H9 (cell line): ENCODE results near the gene MAGED4. TPM values are rescaled to one million over a fixed set of nuclear protein-coding genes. Genes with fewer than 3 reads are reported as not detected.

Experiments used
- DNase-seq: peaks from one replicate; pipeline ENCODE4 v3.0.0-alpha.2; 2017
- H2AFZ ChIP-seq: one replicate; pipeline ENCODE4 v1.6.1; 2013; ENCODE audit warnings: mild to moderate bottlenecking, low read length, control low read depth, moderate library complexity
- H2AK5ac ChIP-seq: 2 replicates; pipeline ENCODE4 v1.6.1; 2013; ENCODE audit warnings: low read length, control low read depth, mixed read lengths; ENCODE audit not compliant: insufficient read length
- H2BK120ac ChIP-seq: one replicate; pipeline ENCODE4 v1.6.1; 2013; ENCODE audit warnings: low read depth, mild to moderate bottlenecking, low read length, control low read depth, inconsistent platforms; ENCODE audit not compliant: poor library complexity, severe bottlenecking
- H2BK12ac ChIP-seq: 2 replicates; pipeline ENCODE4 v1.6.1; 2013; ENCODE audit warnings: low read length, control low read depth, mixed read lengths, low read depth; ENCODE audit not compliant: insufficient read length
- H2BK15ac ChIP-seq: 2 replicates; pipeline ENCODE4 v1.6.1; 2013; ENCODE audit warnings: low read depth, low read length, control low read depth
- H2BK20ac ChIP-seq: one replicate; pipeline ENCODE4 v1.6.1; 2013; ENCODE audit warnings: low read depth, mild to moderate bottlenecking, low read length, control low read depth, inconsistent platforms; ENCODE audit not compliant: poor library complexity, severe bottlenecking
- H2BK5ac ChIP-seq: 2 replicates; pipeline ENCODE4 v1.6.1; 2013; ENCODE audit warnings: low read length, control low read depth, mixed read lengths; ENCODE audit not compliant: insufficient read length
- H3K14ac ChIP-seq: 2 replicates; pipeline ENCODE4 v1.6.1; 2013; ENCODE audit warnings: low read length, control low read depth; ENCODE audit not compliant: insufficient read depth
- H3K18ac ChIP-seq: 2 replicates; pipeline ENCODE4 v1.6.1; 2013; ENCODE audit warnings: low read depth, mild to moderate bottlenecking, mixed read lengths, low read length, control low read depth; ENCODE audit not compliant: insufficient read length
- H3K23ac ChIP-seq: 2 replicates; pipeline ENCODE4 v1.6.1; 2013; ENCODE audit warnings: low read length, control low read depth, mixed read lengths, low read depth; ENCODE audit not compliant: insufficient read length
- H3K23me2 ChIP-seq: 2 replicates; pipeline ENCODE4 v1.6.1; 2013; ENCODE audit warnings: low read depth, mild to moderate bottlenecking, mixed read lengths, low read length, control low read depth; ENCODE audit not compliant: insufficient read length, poor library complexity, severe bottlenecking
- H3K27ac ChIP-seq: 2 replicates; pipeline ENCODE4 v1.5.1; 2013; ENCODE audit warnings: low read length, control low read depth, mixed read lengths, low read depth; ENCODE audit not compliant: insufficient read length
- H3K27me3 ChIP-seq: 2 replicates; pipeline ENCODE4 v1.6.1; 2013; ENCODE audit warnings: low read length, control low read depth, inconsistent platforms; ENCODE audit not compliant: insufficient read depth
- H3K4ac ChIP-seq: 2 replicates; pipeline ENCODE4 v1.6.1; 2013; ENCODE audit warnings: low read depth, mild to moderate bottlenecking, control low read depth, inconsistent platforms, low read length, moderate library complexity
- H3K4me1 ChIP-seq: 2 replicates; pipeline ENCODE4 v1.6.1; 2013; ENCODE audit warnings: low read length, control low read depth, inconsistent platforms; ENCODE audit not compliant: insufficient read depth
- H3K4me2 ChIP-seq: 2 replicates; pipeline ENCODE4 v1.6.1; 2013; ENCODE audit warnings: low read length, control low read depth, mixed read lengths; ENCODE audit not compliant: insufficient read length, insufficient read depth
- H3K56ac ChIP-seq: 2 replicates; pipeline ENCODE4 v1.6.1; 2013; ENCODE audit warnings: low read depth, mild to moderate bottlenecking, mixed read lengths, low read length, control low read depth; ENCODE audit not compliant: insufficient read length
- H3K79me1 ChIP-seq: 2 replicates; pipeline ENCODE4 v1.6.1; 2013; ENCODE audit warnings: low read depth, mild to moderate bottlenecking, moderate library complexity, low read length, control low read depth, inconsistent platforms; ENCODE audit not compliant: insufficient read depth, poor library complexity, severe bottlenecking
- H3K79me2 ChIP-seq: 2 replicates; pipeline ENCODE4 v1.6.1; 2013; ENCODE audit warnings: low read length, control low read depth, inconsistent platforms; ENCODE audit not compliant: insufficient read depth
- H3K9ac ChIP-seq: 2 replicates; pipeline ENCODE4 v1.6.1; 2013; ENCODE audit warnings: low read length, control low read depth, mixed read lengths; ENCODE audit not compliant: insufficient read length; ENCODE audit errors: extremely low read depth
- H3K9me3 ChIP-seq: one replicate; pipeline ENCODE4 v1.6.1; 2013; ENCODE audit warnings: low read depth, low read length, inconsistent platforms; ENCODE audit not compliant: control insufficient read depth
- H3T11ph ChIP-seq: one replicate; pipeline ENCODE4 v1.6.1; 2013; ENCODE audit warnings: mild to moderate bottlenecking, low read length, control low read depth, inconsistent platforms
- H4K20me1 ChIP-seq: one replicate; pipeline ENCODE4 v1.6.1; 2013; ENCODE audit not compliant: control insufficient read depth, insufficient read length, insufficient read depth
- H4K5ac ChIP-seq: 2 replicates; pipeline ENCODE4 v1.6.1; 2013; ENCODE audit warnings: low read depth, mild to moderate bottlenecking, mixed read lengths, low read length, control low read depth; ENCODE audit not compliant: insufficient read length
- H4K8ac ChIP-seq: replicated peaks from 2 replicates; pipeline ENCODE4 v1.6.1; 2013; ENCODE audit warnings: low read length, control low read depth, mixed read lengths, low read depth; ENCODE audit not compliant: insufficient read length
- H4K91ac ChIP-seq: 2 replicates; pipeline ENCODE4 v1.6.1; 2013; ENCODE audit warnings: low read depth, mild to moderate bottlenecking, moderate library complexity, mixed read lengths, low read length, control low read depth; ENCODE audit not compliant: insufficient read length
- H3K27ac Mint-ChIP-seq, 3 experiments: 2 replicates in 2 of 3; 3 replicates in 1 of 3; pipeline ENCODE4 v1.8.0; 2020 to 2021; ENCODE audit warnings: mixed read lengths in 3 of 3, mild to moderate bottlenecking in 1 of 3, moderate library complexity in 1 of 3
- H3K27me3 Mint-ChIP-seq: 2 replicates; pipeline ENCODE4 v1.8.0; 2021; ENCODE audit warnings: low read depth, mild to moderate bottlenecking, moderate library complexity, mixed read lengths
- H3K36me3 Mint-ChIP-seq, 3 experiments: 2 replicates in 2 of 3; 3 replicates in 1 of 3; pipeline ENCODE4 v1.8.0; 2020 to 2021; ENCODE audit warnings: low read depth in 3 of 3, mixed read lengths in 3 of 3; ENCODE audit not compliant: insufficient read depth in 1 of 3
- H3K4me1 Mint-ChIP-seq, 2 experiments: 2 replicates each; pipeline ENCODE4 v1.8.0; 2020; ENCODE audit warnings: mixed read lengths in 2 of 2
- H3K4me3 Mint-ChIP-seq, 2 experiments: 2 replicates in 1 of 2; 3 replicates in 1 of 2; pipeline ENCODE4 v1.8.0; 2020 to 2021; ENCODE audit warnings: mild to moderate bottlenecking in 2 of 2, mixed read lengths in 2 of 2, moderate library complexity in 1 of 2
- H3K9me3 Mint-ChIP-seq, 2 experiments: 2 replicates in 1 of 2; 3 replicates in 1 of 2; pipeline ENCODE4 v1.8.0; 2020; ENCODE audit warnings: mild to moderate bottlenecking in 2 of 2, mixed read lengths in 2 of 2, moderate library complexity in 1 of 2
- CTCF ChIP-seq: fragments of 200-600 bp; sonication (generic); conservative IDR thresholded peaks from 3 replicates; pipeline ENCODE4 v1.8.0; 2021; ENCODE audit warnings: antibody characterized with exemption, mild to moderate bottlenecking
- WGBS: extraction: QIAGEN DNeasy Blood & Tissue Kit; methylation state at CpG from one replicate; pipeline ENCODE4 v1.1.7; 2013; ENCODE audit warnings: missing lambda C conversion rate, low lambda C conversion rate, mixed read lengths; ENCODE audit not compliant: insufficient read length; ENCODE audit errors: extremely low coverage; 5-methylcytosine and 5-hydroxymethylcytosine counted together
- total RNA-seq: library from RNA; stranded (reverse); gene quantifications from 2 replicates; pipeline ENCODE4 v1.2.1, GENCODE V29; 2021

MAGED4 gene
- total RNA-seq, 1 experiment from 2014 or later: 74.5 TPM

DNA sequence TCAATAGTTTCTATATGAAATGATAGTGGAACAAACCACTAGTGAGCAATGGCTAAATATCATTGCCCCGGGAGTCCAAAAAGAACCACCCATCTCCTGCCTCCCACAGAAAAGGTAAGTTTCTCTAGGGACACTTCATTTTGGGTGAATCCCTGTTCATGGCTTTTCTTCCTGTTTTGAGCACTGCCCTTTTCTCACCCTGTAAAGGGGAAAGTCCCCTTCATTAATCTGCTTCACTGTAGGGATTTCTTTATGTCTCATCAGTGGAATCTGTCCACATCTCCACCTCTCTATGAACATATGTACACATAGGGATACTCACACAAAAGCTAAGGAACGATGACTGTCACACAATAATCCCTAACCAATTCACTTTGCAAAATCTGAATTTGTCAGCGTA is 28.6 kb downstream of the MAGED4 start:
- no peak overlapping the region for H3K14ac ChIP-seq
- Mint-ChIP-seq H3K27ac (no peak overlapping the region), H3K36me3 (no peaks in the 10 kb centered on the region; a peak in 4 of 7 replicates), H3K27me3 (peaks cover 5% of the 10 kb centered on the region; the same call in 1 of the 2 replicates), H3K9me3 (peaks cover 35 to 39% of the 10 kb centered on the region in 2 experiments), H3K4me1 (peaks cover 5% of the 10 kb centered on the region in 2 experiments; a peak in 3 of 4 replicates), H3K4me3 (no peak overlapping the region)
- H2AK5ac ChIP-seq: no peak overlapping the region
- no peaks in the 10 kb centered on the region for H3K23me2 ChIP-seq
- no peak overlapping the region for H3T11ph ChIP-seq
- H4K5ac ChIP-seq: no peak overlapping the region
- no peak overlapping the region for H2BK15ac ChIP-seq
- H3K4me2 ChIP-seq: no peak overlapping the region
- no peak for TF ChIP-seq CTCF
- H2BK20ac ChIP-seq: no peak overlapping the region
- H3K27ac ChIP-seq: no peak overlapping the region
- no peak overlapping the region for H2AFZ ChIP-seq
- no peak overlapping the region for H3K9ac ChIP-seq
- H3K56ac ChIP-seq: no peak overlapping the region
- no peak overlapping the region for H3K18ac ChIP-seq
- no peaks in the 10 kb centered on the region for H4K20me1 ChIP-seq
- H2BK5ac ChIP-seq: no peak overlapping the region
- WGBS: no CpG with 5 or more reads among the region's 3 CpGs
- no peaks in the 10 kb centered on the region for H3K79me1 ChIP-seq
- DNase-seq: no peak
- no peak overlapping the region for H3K4ac ChIP-seq
- H3K4me1 ChIP-seq: no peaks in the 10 kb centered on the region
- H3K23ac ChIP-seq: no peak overlapping the region
- no peak overlapping the region for H4K8ac ChIP-seq
- no peaks in the 10 kb centered on the region for H3K27me3 ChIP-seq
- no peak overlapping the region for H2BK12ac ChIP-seq
- H3K79me2 ChIP-seq: no peaks in the 10 kb centered on the region
- H2BK120ac ChIP-seq: no peak overlapping the region
- no peak overlapping the region for H4K91ac ChIP-seq
- H3K9me3 ChIP-seq: peaks cover 17% of the 10 kb centered on the region
